Activated T-helper 9 cell treated with anti-CD3 and anti-CD28 coated beads, Interleukin-2, amount 50 U/mL, for 16 hours (primary cell): ENCODE results near the gene KPNA3.
"Not testable (repeated sequence)": the region's sequence is repeated elsewhere in the genome, so short reads cannot be mapped to it uniquely, and the experiment has no call there.

ENCODE experiments used
- DNase-seq: peaks from one replicate; pipeline ENCODE4 v3.0.0-alpha.2; 2020; ENCODE audit warnings: low read depth

Gene KPNA3, protein sequence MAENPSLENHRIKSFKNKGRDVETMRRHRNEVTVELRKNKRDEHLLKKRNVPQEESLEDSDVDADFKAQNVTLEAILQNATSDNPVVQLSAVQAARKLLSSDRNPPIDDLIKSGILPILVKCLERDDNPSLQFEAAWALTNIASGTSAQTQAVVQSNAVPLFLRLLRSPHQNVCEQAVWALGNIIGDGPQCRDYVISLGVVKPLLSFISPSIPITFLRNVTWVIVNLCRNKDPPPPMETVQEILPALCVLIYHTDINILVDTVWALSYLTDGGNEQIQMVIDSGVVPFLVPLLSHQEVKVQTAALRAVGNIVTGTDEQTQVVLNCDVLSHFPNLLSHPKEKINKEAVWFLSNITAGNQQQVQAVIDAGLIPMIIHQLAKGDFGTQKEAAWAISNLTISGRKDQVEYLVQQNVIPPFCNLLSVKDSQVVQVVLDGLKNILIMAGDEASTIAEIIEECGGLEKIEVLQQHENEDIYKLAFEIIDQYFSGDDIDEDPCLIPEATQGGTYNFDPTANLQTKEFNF

DNA sequence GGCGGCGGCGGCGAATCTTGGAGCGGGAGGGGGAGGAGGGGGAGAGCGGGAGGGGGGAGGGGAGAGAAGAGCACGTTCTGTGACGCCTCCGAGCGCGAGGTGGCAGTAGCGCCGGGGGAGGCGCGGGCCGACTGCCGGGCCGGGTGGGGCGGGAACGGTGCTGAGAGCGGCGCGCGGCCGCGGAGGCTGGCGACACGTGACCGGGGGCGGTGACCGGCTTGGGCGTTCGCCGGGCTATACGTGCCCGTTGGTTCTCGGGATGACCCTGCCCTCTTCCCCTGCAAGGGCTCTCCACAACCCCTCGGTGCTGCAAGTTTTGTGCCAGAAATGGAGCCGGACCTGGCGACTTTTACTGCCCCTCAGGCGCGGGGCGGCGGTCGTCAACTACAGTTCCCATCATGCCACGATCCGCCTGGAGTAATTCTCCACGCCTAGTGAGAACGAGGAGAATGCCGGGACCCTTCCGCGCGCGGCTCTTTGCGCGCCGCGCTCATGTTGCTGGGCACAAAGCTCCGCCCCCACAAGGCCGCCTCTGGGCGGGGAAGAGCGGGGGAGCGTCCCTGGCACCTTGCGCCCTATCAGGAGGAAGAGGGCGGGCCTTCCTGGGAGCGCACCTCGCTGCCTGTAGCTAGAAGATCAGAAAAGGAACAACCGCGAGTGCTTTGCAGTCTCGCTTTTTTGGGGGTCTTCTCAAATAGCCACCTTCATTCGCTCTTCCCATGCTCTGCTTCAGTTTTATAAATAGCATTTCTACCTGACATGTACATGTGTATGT lies at the start of gene KPNA3:
TSS of gene KPNA3 (minus strand) at position 133 of the 775 bp plus-strand sequence. CDS start 176 bp downstream, outside the sequence.
- DNase-seq = peak; percentile 94

GRCh38 chr13:49841964-49842363 lies 49.5 kb upstream of the KPNA3 start:
- no peak for DNase-seq

DNA sequence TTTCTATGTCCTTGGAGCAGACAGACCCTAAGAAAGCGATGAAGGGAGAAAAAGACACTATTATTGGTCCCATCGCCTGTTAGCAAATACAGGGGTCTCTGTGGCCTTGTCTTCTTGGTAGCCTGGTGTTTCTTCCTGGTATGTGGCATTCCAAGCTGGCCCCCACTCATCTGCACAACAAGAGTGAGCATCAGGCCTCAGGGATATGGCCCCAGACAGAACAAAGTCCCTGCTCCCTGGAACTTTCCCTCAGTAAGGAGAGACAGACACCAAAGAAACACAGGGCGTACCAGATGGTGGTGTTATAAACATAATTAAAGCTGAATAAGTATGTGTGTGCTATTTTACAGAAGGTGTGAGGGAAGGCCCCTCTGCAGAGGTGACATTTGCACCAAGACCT lies 48.2 kb upstream of the KPNA3 start:
- DNase-seq = no peak

DNA sequence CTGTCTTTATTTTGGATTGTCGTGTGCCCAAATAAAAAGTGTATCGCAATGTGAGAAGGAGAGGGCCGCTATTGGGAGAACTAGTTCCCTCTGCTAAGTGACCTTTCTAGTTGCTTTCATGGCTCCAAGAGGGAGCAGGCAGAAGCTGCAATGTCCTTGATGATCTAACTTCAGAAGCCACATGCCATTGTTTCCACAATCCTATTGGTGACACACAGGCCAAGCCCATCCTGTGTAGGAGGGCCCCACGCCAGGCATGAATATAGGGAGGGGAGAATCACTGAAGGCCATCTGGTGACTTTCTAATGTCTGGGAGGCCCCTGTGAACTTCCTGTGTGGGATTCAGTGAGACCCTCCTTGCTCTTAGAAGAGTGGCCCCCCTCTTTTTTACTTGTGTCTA lies 47.8 kb upstream of the KPNA3 start:
- DNase-seq = no peak

DNA sequence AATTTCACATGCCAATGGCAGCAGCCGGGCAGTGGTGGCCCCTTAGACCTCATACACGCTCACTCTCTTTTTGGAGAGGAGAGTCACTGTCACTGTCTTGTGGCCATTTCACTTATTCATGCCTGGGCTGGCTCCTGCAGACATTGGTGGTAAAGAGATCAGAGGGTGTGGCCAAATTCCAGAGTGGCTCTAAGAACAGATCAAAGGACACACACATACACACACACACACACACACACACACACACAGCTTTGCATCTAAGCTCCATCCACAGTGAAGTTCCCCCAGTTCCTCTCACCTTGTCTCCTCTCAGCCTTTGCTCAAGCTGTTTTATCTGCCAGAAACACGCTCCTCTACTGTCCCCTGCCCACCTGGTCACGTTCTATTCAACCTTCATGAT lies 46.5 kb upstream of the KPNA3 start:
- no peak for DNase-seq

GRCh38 chr13:49836516-49836915 lies 44.0 kb upstream of the KPNA3 start:
- DNase-seq = no peak

DNA sequence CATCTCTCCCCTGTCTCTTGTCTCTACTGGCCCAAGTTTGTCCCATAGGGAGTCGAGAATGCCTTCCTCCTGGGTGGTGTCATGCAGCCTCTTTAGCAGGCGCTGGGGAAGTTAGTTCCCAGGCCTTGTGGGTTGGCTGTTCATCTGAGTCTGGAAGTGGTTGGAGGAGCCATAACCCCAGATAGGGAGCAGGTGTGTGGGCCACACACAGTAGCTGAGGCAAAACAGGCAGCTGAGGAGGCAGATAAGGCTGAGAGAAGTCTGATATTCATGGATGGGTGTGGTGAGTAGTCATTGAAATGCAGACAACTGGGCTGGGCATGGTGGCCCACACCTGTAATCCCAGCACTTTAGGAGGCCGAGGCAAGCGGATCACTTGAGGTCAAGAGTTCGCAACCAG lies 40.9 kb upstream of the KPNA3 start:
- no peak for DNase-seq

DNA sequence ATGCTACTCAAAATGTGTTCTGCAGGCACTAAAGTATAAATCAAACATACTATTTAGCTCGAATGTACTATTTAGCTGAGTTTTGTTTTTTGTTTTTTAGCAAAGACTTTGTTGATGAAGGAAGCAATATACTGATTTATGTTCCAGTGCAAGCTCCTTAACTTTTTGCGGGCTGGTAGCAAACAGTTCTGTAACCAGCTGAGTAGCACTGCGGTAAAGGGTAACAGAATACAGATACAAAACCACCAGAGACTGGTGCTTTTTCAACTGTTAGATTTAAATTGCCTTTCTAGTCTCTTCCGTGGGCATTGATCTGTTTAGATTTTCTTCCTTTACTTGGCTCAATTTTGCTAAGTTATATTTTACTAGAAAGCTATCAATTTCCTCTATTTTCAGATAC lies 39.0 kb upstream of the KPNA3 start:
- DNase-seq = no peak

- no peak for DNase-seq
Measured at GRCh38 chr13:49830721-49831120, 38.2 kb upstream of the KPNA3 start.

GRCh38 chr13:49829715-49830114 lies 37.2 kb upstream of the KPNA3 start:
- no peak for DNase-seq

DNA sequence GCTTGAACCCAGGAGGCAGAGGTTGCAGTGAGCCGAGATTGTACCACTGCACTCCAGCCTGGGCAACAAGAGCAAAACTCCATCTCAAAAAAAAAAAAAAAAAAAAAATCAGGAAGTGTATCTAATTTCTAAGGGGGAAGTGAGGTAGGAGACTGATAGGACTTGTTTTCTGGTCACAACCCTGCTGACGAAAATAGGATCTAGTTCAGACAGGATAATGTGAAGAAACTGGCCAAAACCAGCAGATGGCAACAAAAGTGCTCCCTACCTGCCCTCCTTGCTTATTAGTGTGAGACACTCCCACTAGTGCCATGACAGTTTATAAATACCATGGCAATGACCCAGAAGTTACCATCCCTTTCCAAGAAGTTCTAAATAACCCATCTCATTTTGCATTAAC lies 36.0 kb upstream of the KPNA3 start:
- DNase-seq = no peak

- DNase-seq = no peak
Measured at GRCh38 chr13:49827891-49828290, 35.4 kb upstream of the KPNA3 start.

DNA sequence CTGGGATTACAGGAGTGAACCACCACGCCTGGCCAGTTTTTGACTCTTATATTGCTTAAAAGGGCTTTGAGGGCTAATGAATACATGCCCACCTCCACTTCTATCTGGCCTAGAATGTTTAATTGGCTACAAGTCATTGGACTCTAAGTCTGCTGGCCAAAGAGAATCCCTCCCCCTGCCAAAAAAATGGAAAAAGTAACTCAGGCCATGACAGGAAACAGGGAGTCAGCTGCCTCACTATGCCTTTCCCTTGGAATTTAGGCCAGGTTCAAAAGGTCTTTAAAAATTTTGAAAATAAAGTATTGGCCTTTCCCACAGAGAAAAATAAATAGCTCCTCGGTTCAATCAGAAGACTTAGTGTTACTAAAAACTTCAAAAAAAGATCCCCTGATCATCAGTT lies 34.9 kb upstream of the KPNA3 start:
- no peak for DNase-seq

DNA sequence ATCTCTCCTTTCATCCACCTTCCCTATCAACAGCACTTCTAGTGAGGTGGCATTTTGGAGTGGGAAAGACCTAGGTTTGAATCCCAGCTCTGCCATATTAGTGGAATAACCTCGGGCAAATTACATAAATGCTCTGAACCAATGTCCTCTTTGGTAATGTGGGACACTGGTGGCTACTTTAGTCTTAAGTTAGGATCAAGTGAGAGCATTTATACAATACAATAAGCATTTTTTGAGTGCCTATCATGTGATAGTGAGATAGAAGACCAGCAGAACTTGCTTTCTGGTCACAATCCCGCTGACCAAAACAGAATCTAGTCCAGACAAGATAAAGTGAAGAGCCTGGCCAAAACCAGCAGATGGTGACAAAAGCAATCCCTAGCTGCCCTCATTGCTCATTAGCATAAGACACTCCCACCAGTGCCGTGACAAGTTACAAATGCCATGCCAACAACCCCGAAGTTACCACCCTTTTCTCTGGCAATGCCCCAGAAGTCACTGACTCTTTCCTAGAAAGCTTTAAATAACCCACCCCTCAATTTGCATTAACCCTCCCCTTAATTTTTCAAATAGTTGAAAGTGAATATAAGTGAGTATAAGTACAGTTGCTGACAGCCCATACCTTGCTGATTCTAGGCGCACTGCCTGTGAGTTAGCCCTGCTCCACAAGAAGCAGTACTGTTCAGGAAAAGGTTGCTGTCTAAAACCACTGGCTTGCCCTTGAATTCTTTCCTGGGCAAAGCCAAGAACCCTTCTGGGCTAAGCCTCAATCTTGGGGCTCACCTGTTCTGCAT lies 28.9 kb upstream of the KPNA3 start:
- DNase-seq = no peak

DNA sequence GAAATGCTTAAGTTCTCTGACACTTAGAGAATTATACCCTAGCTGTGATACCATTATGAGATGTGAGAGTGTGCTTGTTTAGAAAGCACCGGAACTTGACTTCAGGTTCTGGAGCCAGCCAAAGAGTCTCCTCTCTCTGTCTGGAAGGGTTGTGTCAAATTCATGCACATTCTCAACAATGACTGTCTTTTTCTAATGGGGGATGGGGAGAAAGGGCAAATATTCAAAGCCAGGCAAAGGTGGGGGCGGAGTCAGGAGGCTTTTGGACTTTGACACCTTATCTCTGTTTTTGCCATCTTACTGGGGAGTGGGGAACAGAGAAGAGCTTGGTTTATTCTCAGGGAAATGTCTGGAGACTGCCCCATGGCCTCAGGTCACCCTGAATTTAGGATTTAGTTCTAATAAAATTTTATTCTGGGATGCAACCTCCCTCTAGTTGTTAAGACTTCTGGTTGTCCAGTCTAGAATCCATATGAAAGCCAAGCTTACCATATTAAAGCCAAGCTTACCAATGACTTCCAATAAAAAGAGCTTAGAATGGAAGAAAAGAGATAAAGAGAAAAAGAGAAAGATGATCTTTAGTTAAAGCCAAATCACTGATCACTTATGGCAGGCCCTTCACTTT lies 28.2 kb upstream of the KPNA3 start:
- no peak for DNase-seq

DNA sequence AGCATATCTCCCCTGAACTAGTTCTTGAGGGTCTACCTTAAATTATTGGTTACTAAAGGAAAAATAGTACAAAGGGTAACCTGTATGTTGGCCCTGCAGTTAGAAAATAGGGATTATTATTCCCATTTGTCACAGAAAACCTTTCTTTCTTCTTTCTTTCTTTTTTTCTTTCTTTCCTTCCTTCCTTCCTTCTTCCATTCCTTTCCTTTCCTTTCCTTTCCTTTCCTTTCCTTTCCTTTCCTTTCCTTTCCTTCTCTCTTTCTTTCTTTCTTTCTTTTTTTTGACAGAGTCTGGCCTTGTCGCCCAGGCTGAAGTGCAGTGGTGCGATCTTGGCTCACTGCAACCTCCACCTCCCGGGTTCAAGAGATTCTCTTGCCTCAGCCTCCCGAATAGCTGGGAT lies 23.6 kb upstream of the KPNA3 start:
- DNase-seq = not testable (repeated sequence)

DNA sequence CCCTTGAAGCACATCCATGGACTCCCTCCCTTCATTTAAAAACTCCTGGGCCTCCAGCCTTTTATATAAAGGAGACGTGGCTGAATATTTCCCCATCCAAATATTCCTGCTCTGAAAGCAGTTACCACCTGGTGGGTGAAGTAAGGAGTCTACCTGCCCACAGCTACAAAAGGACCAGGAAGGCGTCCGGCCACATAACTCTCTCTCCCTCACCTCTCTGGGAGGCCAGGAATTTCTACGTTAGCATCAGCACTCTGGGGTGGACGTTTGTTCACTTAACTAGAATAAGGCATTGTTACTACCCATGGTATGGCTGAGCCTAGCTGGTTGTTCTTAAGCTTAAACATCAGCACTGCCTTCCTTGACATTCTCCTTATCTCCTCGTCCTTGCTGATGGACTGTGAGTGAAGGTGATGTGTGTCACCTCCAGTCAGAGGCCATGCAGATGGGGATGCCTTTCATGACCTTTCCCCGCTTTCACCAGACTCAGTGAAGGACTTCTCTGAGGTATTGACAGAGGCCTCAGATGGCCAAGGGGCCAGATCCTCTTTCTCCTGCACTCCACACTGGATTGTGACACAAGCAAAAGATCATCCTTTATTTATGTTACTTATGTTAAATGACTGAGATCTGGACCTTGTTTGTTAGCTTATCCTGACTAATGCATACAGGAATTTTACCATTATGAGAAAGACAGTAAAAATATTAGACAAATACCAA lies 22.2 kb upstream of the KPNA3 start:
- no peak for DNase-seq

- no peak for DNase-seq
Measured at GRCh38 chr13:49812812-49813211, 20.3 kb upstream of the KPNA3 start.

GRCh38 chr13:49811527-49811908 lies 19.0 kb upstream of the KPNA3 start:
- no peak for DNase-seq

- no peak for DNase-seq
Measured at GRCh38 chr13:49810567-49811526, 18.4 kb upstream of the KPNA3 start.
